ACC112 (cell line): ENCODE measurements around the gene FCRL4.

Experiments
- H2AFZ ChIP-seq: fragments of 200-600 bp; sonication (generic); one replicate; pipeline ENCODE4 v1.6.0; 2017; ENCODE audit warnings: antibody characterized with exemption, low read length; ENCODE audit not compliant: unreplicated experiment
- H3K27ac ChIP-seq: fragments of 200-600 bp; sonication (generic); 2 replicates; pipeline ENCODE4 v1.5.1; 2014; ENCODE audit warnings: low read depth, mild to moderate bottlenecking, antibody characterized with exemption, low read length, moderate library complexity
- H3K27me3 ChIP-seq: fragments of 200-600 bp; sonication (generic); 2 replicates; pipeline ENCODE4 v1.6.1; 2014; ENCODE audit warnings: mild to moderate bottlenecking, antibody characterized with exemption, low read length, moderate library complexity, mixed read lengths; ENCODE audit not compliant: insufficient read depth
- H3K36me3 ChIP-seq: fragments of 200-600 bp; sonication (generic); 2 replicates; pipeline ENCODE4 v1.6.1; 2016; ENCODE audit warnings: mild to moderate bottlenecking, antibody characterized with exemption, low read length, moderate library complexity, mixed read lengths; ENCODE audit not compliant: insufficient read depth
- H3K4me1 ChIP-seq: fragments of 200-600 bp; sonication (generic); one replicate; pipeline ENCODE4 v1.6.1; 2016; ENCODE audit warnings: low read length, mixed read lengths; ENCODE audit not compliant: insufficient read depth, unreplicated experiment, control insufficient read depth
- H3K4me3 ChIP-seq: fragments of 200-600 bp; sonication (generic); 2 replicates; pipeline ENCODE4 v1.5.1; 2014; ENCODE audit warnings: mild to moderate bottlenecking, low read depth, low read length
- H3K79me2 ChIP-seq: fragments of 200-600 bp; sonication (generic); one replicate; pipeline ENCODE4 v1.6.0; 2016; ENCODE audit warnings: low read length; ENCODE audit not compliant: control insufficient read depth, unreplicated experiment, insufficient read depth

The FCRL4 gene

DNA sequence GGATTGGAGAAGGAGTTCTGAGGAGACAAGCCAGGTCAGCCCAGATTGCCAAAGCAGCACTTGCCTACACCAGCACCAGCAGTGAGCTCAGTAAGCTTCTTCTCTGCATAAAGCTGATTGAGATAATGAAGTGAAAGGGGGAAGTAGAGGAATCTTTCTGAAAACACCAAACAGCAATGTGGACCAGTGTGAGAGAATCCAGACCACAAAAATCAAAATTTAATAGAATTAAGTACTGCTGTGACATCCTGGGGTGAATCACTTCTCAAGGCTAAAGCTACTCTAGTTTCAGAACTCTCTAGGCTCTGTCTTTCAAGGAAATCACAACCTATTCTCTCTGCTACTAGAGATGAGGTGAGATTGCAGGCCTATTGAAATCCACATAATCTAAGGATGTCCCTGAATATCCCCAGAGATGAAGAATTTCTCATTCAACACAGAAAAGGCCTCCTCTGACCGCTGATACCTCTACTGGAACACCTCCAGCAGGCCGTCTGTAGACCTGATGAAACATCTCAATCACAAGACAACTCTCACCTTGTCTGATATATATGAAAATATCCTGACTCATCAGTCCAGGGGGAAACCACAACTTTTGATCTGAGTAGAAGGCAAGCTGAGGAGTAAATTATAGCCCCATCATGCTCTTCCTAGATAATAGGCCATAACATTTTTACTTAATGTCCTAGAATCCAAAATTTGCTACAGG lies at the start of gene FCRL4:
Gene FCRL4, minus strand, starts transcription at position 127 of the 709 bp plus-strand sequence. CDS start 141 bp downstream, outside the sequence.
- Histone ChIP-seq H2AFZ (no peak within 1 kb of the TSS), H3K4me1 (no peaks in the 10 kb centered on the region), H3K27ac (no peak within 1 kb of the TSS), H3K27me3 (no peaks in the 10 kb centered on the region), H3K36me3 (no peaks in the 10 kb centered on the region), H3K79me2 (no peaks in the 10 kb centered on the region), H3K4me3 (no peak within 1 kb of the TSS)

DNA sequence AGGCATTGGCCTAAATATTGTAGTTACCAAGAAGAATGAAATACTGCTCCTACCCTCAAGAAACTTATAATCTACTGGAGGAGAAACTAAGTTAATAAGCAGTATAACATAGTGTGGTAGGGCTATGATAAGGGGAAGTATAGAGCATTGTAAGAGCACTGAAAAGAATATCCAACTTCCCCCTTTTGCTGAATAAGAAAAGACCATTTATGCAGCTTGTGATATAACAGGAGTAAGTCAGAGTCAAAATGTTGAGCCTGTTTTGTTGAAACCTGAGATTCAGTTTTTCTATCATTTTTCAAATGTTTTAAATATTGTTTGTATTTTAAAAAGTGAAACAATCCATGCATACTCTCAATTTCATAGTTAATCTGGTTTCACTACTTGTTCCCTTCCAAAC lies 48.3 kb upstream of the FCRL4 start:
- Histone ChIP-seq H3K79me2 (no peaks in the 10 kb centered on the region), H2AFZ (no peak overlapping the region), H3K27ac (no peak overlapping the region), H3K4me3 (no peak overlapping the region), H3K27me3 (no peaks in the 10 kb centered on the region), H3K4me1 (no peaks in the 10 kb centered on the region), H3K36me3 (no peaks in the 10 kb centered on the region)

DNA sequence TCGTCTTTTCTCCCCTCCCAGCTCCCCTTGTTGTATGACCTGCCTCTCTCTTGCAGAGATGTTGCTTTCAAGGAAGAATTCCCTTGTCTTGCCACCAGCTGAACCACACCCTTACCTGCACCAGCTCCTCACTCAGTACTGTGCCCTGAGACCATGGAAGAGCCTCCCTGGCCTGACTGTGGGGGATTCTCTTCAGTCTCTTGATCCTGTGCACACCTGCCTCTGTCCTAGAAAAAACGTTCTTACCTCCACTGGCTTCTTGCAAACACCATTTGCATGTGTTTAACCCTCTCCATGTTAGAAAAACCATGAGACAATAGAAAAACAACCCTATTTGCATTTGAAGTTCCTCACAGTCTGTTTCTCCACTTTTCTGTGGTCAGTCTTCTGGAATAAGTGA lies 43.3 kb upstream of the FCRL4 start:
- Histone ChIP-seq H2AFZ (no peak overlapping the region), H3K4me3 (no peak overlapping the region), H3K27ac (no peak overlapping the region), H3K27me3 (no peaks in the 10 kb centered on the region), H3K36me3 (no peaks in the 10 kb centered on the region), H3K79me2 (no peaks in the 10 kb centered on the region), H3K4me1 (no peaks in the 10 kb centered on the region)

DNA sequence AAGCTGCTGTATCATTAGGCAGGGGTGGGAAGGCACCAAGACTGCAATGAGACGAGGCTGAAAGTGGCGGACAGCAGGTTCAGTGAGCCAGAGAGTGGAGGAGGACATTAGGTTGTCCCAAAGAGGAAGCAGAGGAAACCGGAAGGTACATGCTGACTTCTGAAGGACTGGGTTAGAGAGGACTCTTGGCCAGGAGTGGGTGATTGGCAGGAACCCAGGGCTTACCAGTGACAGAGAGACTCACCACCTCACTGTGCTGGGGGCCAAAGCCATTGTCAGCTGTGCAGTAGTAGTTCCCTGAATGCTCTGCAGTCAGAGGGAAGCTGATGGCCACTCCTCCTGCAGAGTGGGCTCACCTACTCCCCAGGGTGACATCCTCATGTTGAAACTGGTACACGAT lies 41.9 kb upstream of the FCRL4 start:
- no peaks in the 10 kb centered on the region for H3K27me3 ChIP-seq
- H3K4me3 ChIP-seq = no peak overlapping the region
- no peaks in the 10 kb centered on the region for H3K4me1 ChIP-seq
- no peaks in the 10 kb centered on the region for H3K36me3 ChIP-seq
- no peak overlapping the region for H3K27ac ChIP-seq
- H3K79me2 ChIP-seq = no peaks in the 10 kb centered on the region
- no peak overlapping the region for H2AFZ ChIP-seq

DNA sequence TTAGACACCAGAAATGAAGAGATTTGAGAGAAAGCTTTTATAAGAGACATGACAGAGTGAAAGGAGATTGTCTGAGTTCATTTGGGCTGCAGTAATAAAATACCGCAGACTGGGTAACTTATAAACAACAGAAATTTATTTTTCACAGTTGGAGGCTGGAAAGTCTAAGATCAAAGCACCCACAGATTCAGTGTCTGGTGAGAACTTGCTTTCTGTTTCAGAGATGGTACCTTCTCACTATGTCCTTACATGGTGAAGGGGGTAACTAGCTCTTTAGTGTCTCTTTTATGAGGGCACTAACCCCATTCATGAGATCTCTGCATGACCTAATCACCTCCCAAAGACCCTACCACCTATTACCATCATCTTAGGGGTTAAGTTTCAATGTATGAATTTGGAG lies 30.9 kb upstream of the FCRL4 start:
- H3K27me3 ChIP-seq = no peaks in the 10 kb centered on the region
- no peaks in the 10 kb centered on the region for H3K4me1 ChIP-seq
- no peak overlapping the region for H2AFZ ChIP-seq
- no peaks in the 10 kb centered on the region for H3K36me3 ChIP-seq
- H3K27ac ChIP-seq = no peak overlapping the region
- H3K79me2 ChIP-seq = no peaks in the 10 kb centered on the region
- no peak overlapping the region for H3K4me3 ChIP-seq

DNA sequence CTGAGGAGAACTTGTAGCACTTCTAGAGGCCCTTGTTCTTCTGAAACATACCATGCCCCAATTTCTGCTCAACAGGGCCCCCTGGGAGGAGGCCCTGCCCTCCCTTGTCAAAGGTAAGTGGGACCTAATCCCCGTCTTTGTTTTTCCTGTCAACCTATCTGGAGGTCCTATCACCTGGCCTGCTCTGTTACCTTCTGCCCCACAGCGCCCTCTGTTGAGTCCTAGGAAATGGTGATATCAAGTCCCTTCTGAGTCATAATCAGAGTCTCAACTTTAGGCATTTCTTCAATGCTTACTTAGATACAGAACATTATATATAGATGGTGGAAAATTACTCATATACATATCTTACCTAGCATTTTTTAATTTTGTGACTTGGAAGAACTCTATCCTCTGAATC lies 28.2 kb upstream of the FCRL4 start:
- no peak overlapping the region for H3K27ac ChIP-seq

DNA sequence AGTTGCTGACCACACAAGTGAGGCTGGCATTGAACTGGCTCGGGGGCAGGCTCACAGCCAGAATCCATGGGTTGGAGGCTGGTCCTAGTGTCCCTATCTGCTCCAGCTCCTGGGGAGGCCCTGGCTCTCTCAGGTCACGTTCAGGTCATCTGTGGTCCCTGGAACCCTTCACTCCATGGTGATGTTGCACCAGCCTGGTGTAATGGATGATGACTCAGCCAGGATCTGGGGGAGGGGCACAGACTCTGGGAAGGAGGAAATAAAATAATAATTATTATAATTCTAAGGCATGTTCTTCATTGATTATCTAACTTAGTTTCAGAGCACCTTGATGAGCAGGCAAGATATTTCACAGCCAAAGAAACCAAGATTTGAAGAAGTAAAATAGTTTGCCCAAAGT lies 26.6 kb upstream of the FCRL4 start:
- Histone ChIP-seq H3K27ac (no peak overlapping the region), H3K36me3 (no peaks in the 10 kb centered on the region), H3K4me1 (no peaks in the 10 kb centered on the region), H3K79me2 (no peaks in the 10 kb centered on the region), H3K4me3 (no peak overlapping the region), H3K27me3 (peaks cover 4% of the 10 kb centered on the region; the same call in 1 of the 2 replicates), H2AFZ (no peak overlapping the region)

More for the DNA sequence above, 28.2 kb upstream of the FCRL4 start:
- H3K36me3 ChIP-seq = no peaks in the 10 kb centered on the region
- no peaks in the 10 kb centered on the region for H3K4me1 ChIP-seq
- H3K4me3 ChIP-seq = no peak overlapping the region
- H2AFZ ChIP-seq = no peak overlapping the region
- H3K27me3 ChIP-seq = no peaks in the 10 kb centered on the region
- no peaks in the 10 kb centered on the region for H3K79me2 ChIP-seq

DNA sequence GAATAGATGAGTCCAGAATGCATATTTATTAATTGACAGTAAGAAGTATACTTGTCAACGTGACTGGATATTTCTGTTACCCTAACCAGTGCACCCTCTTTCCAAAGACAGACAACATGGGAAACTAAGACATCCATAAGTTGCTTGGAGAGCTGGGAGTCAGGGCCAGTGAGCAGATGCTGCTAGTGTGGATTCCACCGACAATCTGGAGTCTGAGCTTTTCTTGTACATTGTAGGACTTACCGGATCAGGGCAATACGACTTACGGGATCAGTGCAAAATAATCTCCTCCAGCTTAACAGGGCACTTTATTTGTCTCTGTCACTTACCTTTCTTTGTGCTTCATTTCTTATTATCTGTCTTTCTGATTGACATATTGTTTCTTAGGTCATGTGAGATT lies 24.6 kb upstream of the FCRL4 start:
- no peaks in the 10 kb centered on the region for H3K36me3 ChIP-seq
- no peak overlapping the region for H2AFZ ChIP-seq
- no peak overlapping the region for H3K4me3 ChIP-seq
- H3K4me1 ChIP-seq = no peaks in the 10 kb centered on the region
- no peak overlapping the region for H3K27ac ChIP-seq
- H3K79me2 ChIP-seq = no peaks in the 10 kb centered on the region
- H3K27me3 ChIP-seq = peaks cover 4% of the 10 kb centered on the region; the same call in 1 of the 2 replicates

DNA sequence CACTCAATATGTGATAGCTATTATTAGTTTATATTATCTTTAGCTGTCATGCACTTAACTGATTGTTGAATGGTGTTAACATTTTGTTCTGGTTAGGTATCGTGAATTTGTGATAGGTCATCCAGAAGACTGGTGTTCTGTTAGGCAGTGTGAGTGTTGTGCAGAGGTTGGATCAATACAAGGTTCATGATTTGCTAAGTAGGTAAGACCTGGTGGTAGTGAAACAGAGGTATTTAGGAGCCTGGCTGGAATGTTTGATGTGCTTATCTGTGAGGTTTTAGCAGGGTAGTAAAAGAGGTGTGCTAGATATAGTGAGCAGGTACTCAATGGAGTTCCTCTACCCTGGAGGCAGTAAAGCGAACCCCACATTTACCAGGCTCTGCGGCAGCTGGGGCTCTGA lies 20.3 kb upstream of the FCRL4 start:
- H3K4me3 ChIP-seq = no peak overlapping the region
- H3K4me1 ChIP-seq = no peaks in the 10 kb centered on the region
- no peak overlapping the region for H2AFZ ChIP-seq
- peaks cover 4% of the 10 kb centered on the region; the same call in 1 of the 2 replicates for H3K27me3 ChIP-seq
- no peaks in the 10 kb centered on the region for H3K36me3 ChIP-seq
- no peak overlapping the region for H3K27ac ChIP-seq
- H3K79me2 ChIP-seq = no peaks in the 10 kb centered on the region

DNA sequence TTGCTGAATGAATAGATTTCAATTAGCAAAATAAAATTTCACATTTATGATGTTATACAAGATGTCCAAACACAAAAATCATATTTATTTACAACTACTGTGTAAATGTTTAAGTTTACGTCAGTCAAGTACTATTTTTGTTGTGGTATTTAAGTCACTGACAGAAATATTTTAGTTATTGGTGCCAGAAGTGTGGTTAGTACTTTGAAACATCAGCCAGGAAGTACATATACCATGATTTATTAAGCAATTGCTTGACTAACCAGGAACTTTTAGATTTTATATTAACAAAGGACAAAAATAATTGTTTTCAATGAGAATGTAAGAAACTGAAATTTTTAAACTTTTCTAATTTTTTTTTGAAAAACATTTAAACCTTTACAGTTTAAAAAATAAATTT lies 2.4 kb upstream of the FCRL4 start:
- H3K36me3 ChIP-seq = no peaks in the 10 kb centered on the region
- H2AFZ ChIP-seq = no peak overlapping the region
- no peaks in the 10 kb centered on the region for H3K4me1 ChIP-seq

DNA sequence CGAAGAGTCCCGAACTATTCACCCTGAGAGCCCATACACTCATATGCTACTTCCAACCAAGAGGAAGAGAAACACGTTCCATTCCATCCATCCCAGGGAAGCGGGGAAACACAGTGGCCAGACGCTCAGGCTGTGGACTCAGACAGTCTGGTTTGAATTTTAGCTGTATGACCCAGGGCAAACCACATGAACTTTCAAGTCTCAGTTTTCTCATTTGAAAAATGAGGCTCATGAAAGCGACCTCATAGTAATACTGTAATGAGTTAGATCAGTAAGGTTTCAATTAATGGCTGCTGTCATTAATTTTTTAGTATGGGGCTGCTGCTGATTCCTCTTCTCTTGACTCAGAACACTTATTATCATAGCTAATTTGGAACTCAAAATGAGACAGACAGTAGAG lies 1.5 kb downstream of the FCRL4 start:
- Histone ChIP-seq H3K79me2 (no peaks in the 10 kb centered on the region), H3K36me3 (no peaks in the 10 kb centered on the region), H3K27ac (no peak overlapping the region), H3K27me3 (no peaks in the 10 kb centered on the region), H3K4me1 (no peaks in the 10 kb centered on the region), H2AFZ (no peak overlapping the region), H3K4me3 (no peak overlapping the region)

More for the DNA sequence above, 2.4 kb upstream of the FCRL4 start:
- no peak overlapping the region for H3K27ac ChIP-seq
- H3K79me2 ChIP-seq = no peaks in the 10 kb centered on the region
- no peak overlapping the region for H3K4me3 ChIP-seq
- H3K27me3 ChIP-seq = no peaks in the 10 kb centered on the region
